ENCODE results near the gene PKM.

The PKM gene

GRCh38 chr15:72235298-72235697 lies 4.3 kb upstream of the PKM start:
- no peak for TF ChIP-seq CTCF (IDR thresholded peaks at IDR 0.05; ENCODE audit: control insufficient read depth, extremely low read depth, insufficient read depth)
- DNase-seq (ENCODE audit: low read depth) = no peak
- no peak overlapping the region for H3K4me3 ChIP-seq (ENCODE audit: low read depth, low read length)

- DNase-seq (ENCODE audit: low read depth) = no peak
- TF ChIP-seq CTCF (IDR thresholded peaks at IDR 0.05; ENCODE audit: control insufficient read depth, extremely low read depth, insufficient read depth) = no peak
- no peak overlapping the region for H3K4me3 ChIP-seq (ENCODE audit: low read depth, low read length)
These were observed 2.8 kb upstream of the PKM start for GRCh38 chr15:72233769-72234168.

- TF ChIP-seq CTCF (IDR thresholded peaks at IDR 0.05; ENCODE audit: control insufficient read depth, extremely low read depth, insufficient read depth) = no peak
- H3K4me3 ChIP-seq (ENCODE audit: low read depth, low read length) = peak overlapping the region; percentile 97
- peak; percentile 65 for DNase-seq (ENCODE audit: low read depth)
These were observed 966 bp upstream of the PKM start for GRCh38 chr15:72231833-72232478.

GRCh38 chr15:72230197-72231065 lies 559 bp downstream of the PKM start:
- H3K4me3 ChIP-seq (ENCODE audit: low read depth, low read length) = peak overlapping the region; percentile 97
- DNase-seq (ENCODE audit: low read depth) = peak; percentile 45
- no peak for TF ChIP-seq CTCF (IDR thresholded peaks at IDR 0.05; ENCODE audit: control insufficient read depth, extremely low read depth, insufficient read depth)

- DNase-seq (ENCODE audit: low read depth) = no peak
- peak overlapping the region; percentile 97 for H3K4me3 ChIP-seq (ENCODE audit: low read depth, low read length)
- no peak for TF ChIP-seq CTCF (IDR thresholded peaks at IDR 0.05; ENCODE audit: control insufficient read depth, extremely low read depth, insufficient read depth)
These were observed 1.1 kb downstream of the PKM start for GRCh38 chr15:72229947-72230196.

- peak overlapping the region; percentile 97 for H3K4me3 ChIP-seq (ENCODE audit: low read depth, low read length)
- no peak for TF ChIP-seq CTCF (IDR thresholded peaks at IDR 0.05; ENCODE audit: control insufficient read depth, extremely low read depth, insufficient read depth)
- peak; percentile 76 for DNase-seq (ENCODE audit: low read depth)
These were observed 1.7 kb downstream of the PKM start for GRCh38 chr15:72229076-72229946.

All from LNCaP clone FGC (cell line).